Gastroesophageal sphincter (tissue), 3 donors: ENCODE results near the gene SCN8A.

Experiments
- EP300 ChIP-seq: sonication (generic); formaldehyde crosslinking; IDR thresholded peaks from one replicate; pipeline ENCODE4 v1.6.1; 2017; ENCODE audit warnings: antibody characterized with exemption, mild to moderate bottlenecking
- POLR2A ChIP-seq, 2 donors: fragments of 450-650 bp; IDR thresholded peaks; one replicate each; pipeline ENCODE4 v1.6.1; 2017; ENCODE audit warnings: antibody characterized with exemption in 2 of 2, mild to moderate bottlenecking in 2 of 2, moderate library complexity in 1 of 2
- POLR2AphosphoS5 ChIP-seq: sonication (generic); formaldehyde crosslinking; IDR thresholded peaks from one replicate; pipeline ENCODE4 v1.6.1; 2017; ENCODE audit warnings: antibody characterized with exemption
- TF ChIP-seq, protein P1 (sequence below), 4 experiments: fragments of 200-600 bp in 2 of 4; fragments of 450-650 bp in 2 of 4; sonication (generic) in 1 of 4; IDR thresholded peaks; one replicate each; pipeline ENCODE4 v1.5.1; 2017 to 2019; ENCODE audit warnings: antibody characterized with exemption in 4 of 4, mild to moderate bottlenecking in 2 of 4, moderate library complexity in 2 of 4

DNA sequence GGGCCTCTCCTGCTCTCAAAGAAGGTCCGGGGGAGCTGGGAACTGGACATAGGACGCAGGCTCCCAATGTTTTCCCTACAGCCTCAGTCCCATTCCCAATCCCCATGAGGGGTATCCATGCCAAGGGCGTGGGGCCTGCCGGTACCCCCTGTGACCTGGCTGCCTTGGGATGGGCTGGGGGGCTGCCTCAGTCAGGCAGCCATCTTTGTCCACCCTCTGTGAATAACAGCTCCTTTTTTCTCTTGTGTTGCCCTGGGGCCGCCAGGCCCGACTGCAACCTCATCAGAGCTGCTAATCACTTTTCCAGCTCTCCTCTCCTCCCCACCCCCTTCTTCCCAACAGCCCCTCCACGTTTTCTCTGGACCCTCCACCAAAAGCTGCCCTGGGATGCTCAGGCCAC lies 246.3 kb downstream of the SCN8A start:
- TF ChIP-seq, protein P1, sequence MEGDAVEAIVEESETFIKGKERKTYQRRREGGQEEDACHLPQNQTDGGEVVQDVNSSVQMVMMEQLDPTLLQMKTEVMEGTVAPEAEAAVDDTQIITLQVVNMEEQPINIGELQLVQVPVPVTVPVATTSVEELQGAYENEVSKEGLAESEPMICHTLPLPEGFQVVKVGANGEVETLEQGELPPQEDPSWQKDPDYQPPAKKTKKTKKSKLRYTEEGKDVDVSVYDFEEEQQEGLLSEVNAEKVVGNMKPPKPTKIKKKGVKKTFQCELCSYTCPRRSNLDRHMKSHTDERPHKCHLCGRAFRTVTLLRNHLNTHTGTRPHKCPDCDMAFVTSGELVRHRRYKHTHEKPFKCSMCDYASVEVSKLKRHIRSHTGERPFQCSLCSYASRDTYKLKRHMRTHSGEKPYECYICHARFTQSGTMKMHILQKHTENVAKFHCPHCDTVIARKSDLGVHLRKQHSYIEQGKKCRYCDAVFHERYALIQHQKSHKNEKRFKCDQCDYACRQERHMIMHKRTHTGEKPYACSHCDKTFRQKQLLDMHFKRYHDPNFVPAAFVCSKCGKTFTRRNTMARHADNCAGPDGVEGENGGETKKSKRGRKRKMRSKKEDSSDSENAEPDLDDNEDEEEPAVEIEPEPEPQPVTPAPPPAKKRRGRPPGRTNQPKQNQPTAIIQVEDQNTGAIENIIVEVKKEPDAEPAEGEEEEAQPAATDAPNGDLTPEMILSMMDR (IDR thresholded peaks at IDR 0.05) = no peak
- no peak for TF ChIP-seq POLR2A (IDR thresholded peaks at IDR 0.05)
- TF ChIP-seq POLR2AphosphoS5 = no peak
- TF ChIP-seq EP300 = no peak
